Kasumi-1 (cell line): ENCODE measurements around the gene ZNF548.
"Not testable (repeated sequence)": the region's sequence is repeated elsewhere in the genome, so short reads cannot be mapped to it uniquely, and the experiment has no call there.

Experiments used
- DNase-seq, 2 experiments: peaks; one replicate each; lab custom pipeline; 2025; lab: John Stamatoyannopoulos, UW

The ZNF548 gene

DNA sequence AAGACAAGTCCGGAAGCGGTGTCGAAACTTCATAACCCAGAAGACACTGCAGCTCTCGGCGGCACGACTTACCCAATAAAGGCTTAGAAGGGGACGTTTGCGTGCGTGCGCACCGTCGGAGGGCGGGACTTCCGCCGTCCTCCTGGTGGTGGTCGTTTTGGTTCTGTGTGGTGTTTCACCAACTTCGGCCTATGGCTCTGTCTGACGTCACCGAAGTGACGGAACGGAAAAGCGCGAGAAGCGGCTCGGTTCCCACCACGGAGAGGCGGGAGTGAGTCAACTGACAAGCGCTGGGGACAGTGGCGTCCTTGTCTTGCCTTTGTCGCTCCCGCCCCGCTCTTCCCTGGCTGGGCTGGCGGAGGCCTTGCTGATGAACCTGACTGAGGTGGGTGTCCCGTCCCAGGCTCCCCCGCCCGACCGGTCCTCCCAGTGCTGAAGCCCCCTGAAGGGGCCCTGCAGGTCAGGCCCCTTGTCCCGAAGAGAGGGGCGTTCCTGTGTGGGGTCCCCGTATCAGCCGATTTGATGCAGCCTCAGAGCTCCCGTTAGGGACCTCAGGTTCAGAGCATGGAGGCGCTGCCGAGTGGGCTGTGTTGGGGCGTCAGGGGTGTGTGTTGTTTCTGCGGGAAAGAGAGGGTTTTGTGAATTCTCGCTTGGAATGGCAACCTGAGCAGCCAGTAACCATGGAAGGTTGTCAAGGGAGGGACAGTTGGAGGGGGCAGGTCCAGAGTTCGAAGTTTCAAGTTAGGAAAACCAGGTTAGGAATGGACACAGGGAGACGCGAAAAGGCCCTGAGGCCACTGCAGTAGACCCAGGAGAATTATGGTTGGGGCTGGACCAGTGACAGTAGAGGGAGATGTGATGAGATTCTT, at the start of gene ZNF548:
ZNF548 (plus strand) TSS at position 125 of the 869 bp plus-strand sequence; CDS start at position 371, 246 bp downstream.
- DNase-seq = peak; percentile 97 to 98

DNA sequence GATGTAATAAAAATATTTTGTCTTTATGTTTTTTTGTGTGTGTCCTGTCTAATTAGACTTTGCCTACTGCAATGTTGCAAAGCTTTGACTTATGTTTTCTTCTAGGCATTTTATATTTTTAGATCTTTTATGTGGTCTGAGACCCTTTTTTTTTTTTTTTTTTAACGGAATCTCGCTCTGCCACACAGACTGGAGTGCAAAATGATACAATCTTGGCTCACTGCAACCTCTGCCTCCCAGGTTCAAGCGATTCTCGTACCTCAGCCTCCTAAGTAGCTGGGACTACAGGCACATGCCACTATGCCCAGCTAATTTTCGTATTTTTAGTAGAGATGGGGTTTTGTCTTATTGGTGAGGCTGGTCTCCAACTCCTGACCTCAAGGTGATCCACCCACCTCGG, 47.1 kb upstream of the ZNF548 start:
- no peak for DNase-seq

DNA sequence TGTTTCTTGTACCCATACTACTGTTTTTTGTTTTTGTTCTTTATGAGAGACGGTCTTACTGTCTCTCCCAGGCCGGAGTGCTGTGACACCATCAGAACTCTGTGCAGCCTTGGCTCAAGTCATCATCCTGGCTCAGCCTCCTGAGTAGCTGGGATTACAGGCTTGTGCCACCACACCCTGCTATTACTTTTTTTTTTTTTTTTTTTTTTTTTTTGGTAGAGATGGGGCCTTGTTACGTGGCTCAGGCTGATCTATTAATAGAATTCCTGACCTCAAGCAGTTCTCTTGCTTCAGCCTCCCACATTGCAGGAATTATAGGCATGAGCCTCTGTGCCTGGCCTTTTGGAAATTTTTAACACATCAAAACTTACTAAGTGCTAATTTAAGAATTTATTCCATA, 41.5 kb upstream of the ZNF548 start:
- DNase-seq = no peak

DNA sequence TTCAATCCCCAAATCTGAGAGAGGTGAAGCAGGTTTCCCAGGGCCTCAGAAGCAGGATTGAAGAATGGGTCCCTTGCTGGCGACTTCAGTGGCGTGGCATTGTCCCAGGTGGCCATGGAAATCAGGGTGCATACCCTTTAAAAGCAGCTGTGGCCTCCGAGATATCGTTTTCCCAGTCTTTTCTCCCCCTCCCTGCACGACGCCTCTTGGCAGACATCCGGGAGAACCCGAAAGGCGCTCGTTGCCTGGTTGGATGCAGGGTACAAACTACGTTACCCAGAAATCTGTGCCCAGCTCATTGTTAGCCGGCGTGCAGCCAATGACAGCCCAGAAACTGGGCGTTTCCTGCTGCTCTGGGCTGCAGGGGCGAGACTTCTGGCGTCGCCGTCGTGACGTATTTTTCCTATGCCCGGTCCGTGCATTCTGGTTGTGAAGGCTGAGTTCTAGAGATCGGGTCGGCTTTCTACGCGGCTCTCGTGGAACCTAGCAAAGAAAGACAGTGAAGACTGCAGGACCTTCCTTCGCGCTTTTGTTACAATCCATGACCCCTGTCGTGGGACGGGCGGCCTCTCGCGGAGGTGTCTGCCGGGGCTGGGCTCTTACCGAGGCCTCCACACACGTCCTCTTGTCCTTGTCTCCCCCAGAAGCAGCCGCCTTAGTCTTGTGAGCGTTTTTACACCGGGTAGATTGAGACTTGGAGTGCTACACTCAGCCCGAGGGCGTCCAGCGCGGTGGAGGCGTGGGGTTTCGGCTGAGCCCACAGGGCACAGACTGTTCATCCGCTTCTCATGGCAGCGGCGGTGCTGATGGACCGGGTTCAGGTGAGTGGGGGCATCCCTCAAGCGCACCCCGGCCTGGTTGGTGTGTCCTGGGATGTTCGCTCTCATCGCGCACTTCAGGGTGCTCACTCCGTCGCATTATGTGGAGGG, 38.5 kb upstream of the ZNF548 start, which contains the start of gene ZNF304:
ZNF304 (plus strand) TSS at position 395 of the 929 bp plus-strand sequence; CDS start at position 789, 394 bp downstream.
- DNase-seq = peak; percentile 94 to 97

DNA sequence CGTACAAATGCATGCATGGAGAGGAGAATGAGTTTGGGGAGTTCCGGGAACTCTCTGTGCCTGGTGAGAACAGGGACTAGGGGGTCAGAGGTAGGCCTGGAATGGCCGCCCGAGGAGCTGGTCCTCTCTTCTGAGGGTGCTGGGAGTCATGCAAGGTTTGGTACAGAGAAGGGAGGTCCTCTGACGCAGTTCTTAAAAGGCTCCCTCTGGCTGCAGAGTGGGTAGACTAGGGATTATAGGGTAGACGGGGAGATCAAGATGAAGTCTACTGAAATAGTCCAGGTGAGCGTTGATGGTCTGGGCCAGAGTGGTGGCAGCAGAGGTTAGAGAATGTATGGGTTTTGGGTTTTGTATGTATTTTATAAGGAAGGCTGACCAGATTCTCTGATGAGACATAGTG, 37.8 kb upstream of the ZNF548 start:
- no peak for DNase-seq

DNA sequence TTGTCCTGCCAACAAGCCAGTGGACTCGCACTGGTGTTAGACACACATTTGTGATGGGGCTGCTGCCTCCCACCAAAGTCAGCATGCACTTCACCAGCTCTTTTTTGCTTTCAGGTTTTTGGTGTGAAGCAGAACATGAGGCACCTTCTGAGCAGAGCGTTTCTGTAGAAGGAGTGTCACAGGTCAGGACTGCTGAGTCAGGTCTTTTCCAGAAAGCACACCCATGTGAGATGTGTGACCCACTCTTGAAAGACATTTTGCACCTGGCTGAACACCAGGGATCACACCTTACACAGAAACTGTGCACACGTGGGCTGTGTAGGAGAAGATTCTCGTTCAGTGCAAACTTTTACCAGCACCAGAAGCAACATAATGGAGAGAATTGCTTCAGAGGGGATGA, 33.7 kb upstream of the ZNF548 start:
- no peak for DNase-seq

DNA sequence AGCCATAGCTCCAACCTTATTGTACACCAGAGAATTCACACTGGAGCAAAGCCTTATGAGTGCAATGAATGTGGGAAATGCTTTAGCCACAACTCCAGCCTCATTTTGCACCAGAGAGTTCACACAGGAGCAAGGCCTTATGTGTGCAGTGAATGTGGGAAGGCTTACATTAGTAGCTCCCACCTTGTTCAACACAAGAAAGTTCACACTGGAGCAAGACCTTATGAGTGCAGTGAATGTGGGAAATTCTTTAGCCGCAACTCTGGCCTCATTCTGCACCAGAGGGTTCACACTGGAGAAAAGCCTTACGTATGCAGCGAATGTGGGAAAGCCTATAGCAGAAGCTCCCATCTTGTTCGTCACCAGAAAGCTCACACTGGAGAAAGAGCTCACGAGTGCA, 32.2 kb upstream of the ZNF548 start:
- DNase-seq = no peak

DNA sequence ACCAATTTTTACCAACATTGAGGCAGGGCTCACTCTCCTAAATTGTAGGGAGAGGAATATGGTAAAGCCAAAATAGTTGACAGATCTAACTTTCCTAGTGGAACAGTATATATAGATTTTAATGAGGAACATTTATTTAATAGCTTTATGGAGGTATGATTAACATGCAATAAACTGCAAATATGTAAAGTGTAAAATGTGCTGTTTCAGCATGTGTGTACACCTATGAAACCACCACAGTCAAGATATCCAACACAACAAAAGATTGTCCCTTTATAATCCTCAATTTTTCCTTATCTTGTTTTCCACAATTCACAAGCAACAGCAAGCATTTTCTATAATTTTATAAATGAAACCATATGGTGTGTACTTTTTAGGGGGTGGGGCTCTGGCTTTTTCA, 30.4 kb upstream of the ZNF548 start:
- no peak for DNase-seq

DNA sequence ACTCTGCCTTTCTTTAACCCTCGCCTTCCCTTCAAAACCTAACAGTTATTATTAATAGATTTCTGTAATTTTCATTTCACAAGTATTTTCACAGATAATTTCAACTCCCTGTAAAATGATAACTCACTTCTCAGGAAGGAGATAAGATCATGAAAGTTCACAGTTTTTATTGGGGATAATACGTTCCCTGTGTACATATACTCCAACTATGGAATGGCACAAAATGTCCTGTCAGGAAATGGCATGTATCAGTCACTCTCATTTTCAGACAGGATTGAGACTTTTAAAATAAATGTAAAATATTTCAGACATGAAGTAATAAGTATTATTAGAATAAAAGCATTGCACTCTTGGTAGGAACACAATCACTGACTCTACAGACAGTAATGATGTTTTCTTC, 27.2 kb upstream of the ZNF548 start:
- no peak for DNase-seq

DNA sequence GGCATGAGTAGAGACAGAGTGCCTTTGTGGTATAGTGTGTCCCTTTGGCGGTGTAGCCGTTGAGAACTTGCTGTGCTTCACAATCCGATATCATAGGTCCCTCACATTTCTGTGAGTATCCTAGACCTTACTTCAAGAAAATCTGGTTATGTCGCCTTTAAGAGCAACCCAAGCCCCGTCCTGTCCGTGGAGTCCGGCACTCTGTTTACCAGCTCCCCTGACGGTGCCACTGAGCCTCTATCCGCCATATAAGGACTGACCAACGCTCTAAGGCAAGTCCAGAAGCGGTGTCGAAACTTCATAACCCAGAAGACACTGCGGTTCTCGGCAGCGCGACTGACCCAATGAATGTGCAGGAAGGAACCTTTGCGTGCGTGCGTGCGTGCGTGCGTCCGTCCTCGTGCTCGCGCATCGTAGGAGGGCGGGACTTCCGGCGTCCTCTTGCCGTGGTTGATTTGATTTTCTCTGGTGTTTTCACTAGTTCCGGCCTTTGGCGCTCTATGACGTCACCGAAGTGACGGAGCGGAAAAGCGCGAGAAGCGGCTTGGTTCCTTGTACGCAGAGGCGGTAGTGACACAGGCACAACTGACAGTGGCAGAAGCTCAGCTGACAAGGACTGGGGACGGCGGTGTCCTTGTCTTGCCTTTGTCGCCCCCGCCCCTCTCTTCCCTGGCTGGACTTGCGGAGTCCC, 26.5 kb upstream of the ZNF548 start, which contains the start of the genes TRAPPC2B and ZNF547:
TRAPPC2B (plus strand) TSS at position 555 of the 691 bp plus-strand sequence. CDS start 1,283 bp downstream, outside the sequence.
ZNF547 (plus strand) TSS at position 555 of the 691 bp plus-strand sequence. CDS start 5,005 bp downstream, outside the sequence.
- DNase-seq = peak; percentile 98

DNA sequence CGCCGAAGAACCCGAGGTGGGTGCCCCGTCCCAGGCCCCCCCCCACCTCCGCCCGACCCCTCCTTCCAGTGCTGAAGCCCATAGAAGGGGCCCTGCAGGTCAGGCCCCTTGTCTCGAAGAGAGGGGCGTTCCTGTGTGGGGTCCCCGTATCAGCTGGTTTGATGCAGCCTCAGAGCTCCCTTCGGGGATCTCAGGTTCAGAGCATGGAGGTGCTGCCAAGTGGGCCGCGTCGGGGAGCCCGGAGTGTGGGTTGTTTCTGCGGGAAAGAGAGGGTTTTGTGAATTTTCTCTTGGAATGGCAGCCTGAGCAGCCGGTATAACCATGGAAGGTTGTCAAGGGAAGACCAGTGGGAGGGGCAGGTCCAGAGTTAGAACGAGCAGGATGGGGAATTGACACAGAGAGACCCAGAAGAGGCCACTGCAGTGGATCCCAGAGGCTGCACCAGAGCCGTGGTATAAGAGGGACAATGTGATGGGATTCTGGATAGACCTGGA, 25.9 kb upstream of the ZNF548 start:
- no peak for DNase-seq

DNA sequence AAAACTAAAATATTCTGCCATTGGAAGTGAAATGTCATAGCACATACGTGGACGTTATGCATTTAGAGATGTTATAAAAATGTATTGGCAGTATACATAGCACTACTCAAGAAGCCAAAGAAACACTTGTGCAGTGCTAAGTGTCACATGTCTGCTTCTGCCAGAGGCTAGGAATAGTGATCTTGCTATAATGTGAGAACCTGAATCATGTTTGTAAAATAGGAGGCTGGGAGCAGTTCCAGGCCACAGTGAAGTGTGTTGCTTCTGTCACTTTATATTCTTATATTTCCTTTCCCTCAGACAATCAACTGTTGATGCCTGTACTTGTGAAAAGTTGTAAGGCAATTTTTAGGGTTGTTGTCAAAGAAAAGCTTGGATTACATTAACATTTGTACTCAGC, 22.9 kb upstream of the ZNF548 start:
- no peak for DNase-seq

DNA sequence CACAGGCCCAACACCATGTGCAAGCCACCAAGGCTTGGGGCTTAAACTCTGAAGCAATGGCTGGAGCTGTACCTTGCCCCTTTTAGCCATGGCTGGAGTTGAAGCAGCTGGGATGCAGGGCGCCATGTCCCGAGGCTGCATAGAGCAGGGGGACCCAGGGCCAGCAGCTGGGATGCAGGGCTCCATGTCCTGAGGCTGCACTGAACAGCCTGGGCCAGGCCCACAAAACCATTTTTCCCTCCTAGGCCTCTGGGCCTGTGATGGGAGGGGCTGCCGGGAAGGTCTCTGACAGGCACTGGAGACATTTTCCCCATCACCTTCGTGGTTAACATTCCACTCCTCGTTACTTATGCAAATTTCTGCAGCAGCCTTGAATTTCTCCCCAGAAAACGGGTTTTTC, 15.5 kb upstream of the ZNF548 start:
- DNase-seq = no peak

DNA sequence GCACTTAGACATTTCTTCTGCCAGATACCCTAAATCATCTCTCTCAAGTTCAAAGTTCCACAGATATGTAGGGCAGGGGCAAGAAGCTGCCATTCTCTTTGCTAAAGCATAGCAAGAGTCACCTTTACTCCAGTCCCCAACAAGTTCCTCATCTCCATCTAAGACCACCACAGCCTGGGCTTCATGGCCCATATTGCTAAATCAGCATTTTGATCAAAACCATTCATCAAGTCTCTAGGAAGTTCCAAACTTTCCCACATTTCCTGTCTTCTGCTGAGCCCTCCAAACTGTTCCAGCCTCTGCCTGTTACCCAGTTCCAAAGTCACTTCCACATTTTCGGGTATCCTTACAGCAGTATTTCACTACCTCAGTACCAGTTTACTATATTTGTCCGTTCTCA, 15.0 kb upstream of the ZNF548 start:
- not testable (repeated sequence) for DNase-seq

DNA sequence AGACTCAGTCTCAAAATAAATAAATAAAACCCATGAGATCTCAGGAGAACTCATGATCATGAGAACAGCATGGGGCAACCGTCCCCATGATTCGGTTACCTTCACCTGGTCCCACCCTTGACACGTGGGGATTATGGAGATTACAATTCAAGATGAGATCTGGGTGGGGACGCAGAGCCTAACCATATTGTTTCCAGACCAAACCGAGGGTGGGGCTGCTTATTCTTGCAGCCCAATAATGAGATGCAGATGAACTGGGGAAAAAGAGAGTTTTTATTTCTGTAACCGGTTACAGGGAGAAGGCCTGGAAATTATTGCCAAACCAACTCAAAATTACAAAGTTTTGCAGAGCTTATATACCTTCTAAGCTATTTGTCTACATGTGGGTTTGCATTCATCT, 13.5 kb upstream of the ZNF548 start:
- DNase-seq = no peak

DNA sequence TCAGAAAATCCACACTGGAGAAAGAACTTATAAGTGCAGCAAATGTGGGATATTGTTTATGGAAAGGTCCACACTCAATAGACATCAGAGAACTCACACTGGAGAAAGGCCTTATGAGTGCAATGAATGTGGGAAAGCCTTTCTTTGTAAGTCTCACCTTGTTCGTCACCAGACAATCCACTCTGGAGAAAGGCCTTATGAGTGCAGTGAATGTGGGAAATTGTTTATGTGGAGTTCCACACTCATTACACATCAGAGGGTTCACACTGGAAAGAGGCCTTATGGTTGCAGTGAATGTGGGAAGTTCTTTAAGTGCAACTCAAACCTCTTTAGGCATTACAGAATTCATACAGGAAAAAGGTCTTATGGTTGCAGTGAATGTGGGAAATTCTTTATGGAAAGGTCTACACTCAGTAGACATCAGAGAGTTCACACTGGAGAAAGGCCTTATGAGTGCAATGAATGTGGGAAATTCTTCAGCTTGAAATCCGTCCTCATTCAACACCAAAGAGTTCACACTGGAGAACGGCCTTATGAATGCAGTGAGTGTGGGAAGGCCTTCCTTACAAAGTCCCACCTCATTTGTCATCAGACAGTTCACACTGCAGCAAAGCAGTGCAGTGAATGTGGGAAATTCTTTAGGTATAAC, 12.0 kb upstream of the ZNF548 start:
- DNase-seq = no peak

DNA sequence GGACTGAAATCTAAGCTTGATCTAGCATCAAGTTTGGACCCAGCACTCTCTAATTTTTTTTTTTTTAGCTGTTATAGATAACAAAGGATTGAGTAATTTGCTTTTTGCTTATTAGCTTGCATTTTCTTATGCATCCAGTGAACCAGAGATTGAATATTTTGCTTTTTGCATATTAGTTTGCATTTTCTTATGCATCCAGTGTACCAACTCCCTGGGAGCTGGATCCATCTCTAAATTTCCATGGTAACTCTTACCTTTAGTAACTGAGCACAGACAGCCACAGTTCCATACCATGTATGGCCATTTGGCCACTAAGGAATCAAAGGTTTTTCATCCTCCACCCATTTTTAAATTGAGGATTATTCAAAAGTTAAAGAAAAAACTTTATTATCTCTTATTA, 8.7 kb upstream of the ZNF548 start:
- no peak for DNase-seq

DNA sequence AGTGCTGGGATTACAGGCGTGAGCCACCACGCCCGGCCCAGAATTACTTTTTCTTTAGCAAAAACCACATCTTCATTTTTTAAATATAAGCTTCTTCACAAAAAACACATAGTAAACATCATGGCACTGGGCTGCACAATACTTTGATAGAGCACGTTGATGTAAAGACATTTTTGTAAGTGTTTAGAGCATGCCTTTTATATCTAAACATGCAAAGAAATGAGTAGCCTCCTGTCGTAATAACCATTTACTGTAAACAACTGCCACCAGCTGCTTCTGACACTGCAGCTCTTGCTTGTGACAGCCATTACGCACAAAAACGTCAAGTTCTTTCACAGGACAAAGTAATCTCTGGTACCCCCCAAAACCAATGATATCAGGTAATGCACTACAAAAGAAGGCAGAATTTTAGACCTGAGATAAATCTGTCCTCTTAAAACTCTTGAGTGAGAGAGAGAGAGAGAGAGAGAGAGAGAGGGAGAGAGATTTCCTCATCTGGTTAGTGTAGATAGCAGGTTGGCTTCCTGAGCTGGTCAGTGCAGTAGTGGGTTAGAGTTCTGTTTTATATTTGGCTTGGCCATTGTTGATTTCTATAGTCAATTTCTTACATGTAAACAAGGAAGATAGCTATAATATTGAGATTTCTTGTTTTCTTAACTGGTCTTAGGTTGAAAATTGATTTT, 6.7 kb upstream of the ZNF548 start:
- no peak for DNase-seq

DNA sequence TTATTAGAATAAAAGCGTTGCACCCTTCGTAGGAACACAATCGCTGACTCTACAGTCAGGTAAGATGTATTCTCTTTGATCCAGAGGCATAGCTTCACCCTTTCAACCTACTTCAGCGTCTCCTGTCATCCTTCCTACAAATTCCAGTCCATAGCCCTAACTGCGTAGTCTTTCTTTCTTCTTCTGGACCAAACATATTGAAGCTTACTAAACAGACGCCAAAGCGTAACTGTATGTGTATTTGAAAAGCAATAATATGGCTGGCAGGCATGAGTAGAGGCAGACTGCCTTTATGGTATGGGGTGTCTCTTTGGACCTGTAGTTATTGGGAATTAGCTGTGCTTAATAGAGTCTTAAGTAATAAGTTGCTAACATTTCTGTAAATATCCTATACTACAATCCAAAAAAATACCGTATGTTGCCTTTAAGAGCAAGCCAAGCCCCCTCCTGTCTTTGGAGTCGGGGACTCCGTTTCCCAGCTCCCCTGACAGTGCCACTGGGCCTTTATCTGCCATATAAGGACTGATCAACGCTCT, 392 bp upstream of the ZNF548 start:
- DNase-seq = no peak

DNA sequence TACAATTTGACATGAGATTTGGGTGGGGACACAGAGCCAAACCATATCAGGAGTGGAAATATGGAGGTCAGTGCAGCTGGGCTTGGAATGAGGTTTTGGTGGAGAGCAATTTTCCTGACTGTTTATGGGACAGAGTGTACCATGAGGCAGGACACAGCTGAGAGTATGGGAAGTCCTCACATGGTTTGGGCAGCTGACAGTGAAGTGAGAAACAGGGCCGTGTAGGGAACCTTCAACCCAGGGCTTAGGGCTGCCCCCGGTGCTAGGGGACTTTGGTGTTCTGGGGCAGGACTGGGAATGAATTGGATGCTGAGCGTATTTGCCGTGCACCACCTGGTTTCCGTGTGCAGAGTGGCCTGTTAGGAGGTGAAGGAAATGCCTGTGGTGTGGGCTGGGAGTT, 6.1 kb downstream of the ZNF548 start:
- DNase-seq = no peak
